CD4-positive, alpha-beta T cell treated with Interleukin-12 subunit alpha and Interleukin-12 subunit beta, for 1 hour (primary cell): ENCODE measurements around the gene BLOC1S3.

Source experiments
- DNase-seq: peaks from one replicate; pipeline ENCODE4 v3.0.0-alpha.2; 2020

The BLOC1S3 gene

GRCh38 chr19:45162608-45163143 lies 15.9 kb upstream of the BLOC1S3 start:
- no peak for DNase-seq

DNA sequence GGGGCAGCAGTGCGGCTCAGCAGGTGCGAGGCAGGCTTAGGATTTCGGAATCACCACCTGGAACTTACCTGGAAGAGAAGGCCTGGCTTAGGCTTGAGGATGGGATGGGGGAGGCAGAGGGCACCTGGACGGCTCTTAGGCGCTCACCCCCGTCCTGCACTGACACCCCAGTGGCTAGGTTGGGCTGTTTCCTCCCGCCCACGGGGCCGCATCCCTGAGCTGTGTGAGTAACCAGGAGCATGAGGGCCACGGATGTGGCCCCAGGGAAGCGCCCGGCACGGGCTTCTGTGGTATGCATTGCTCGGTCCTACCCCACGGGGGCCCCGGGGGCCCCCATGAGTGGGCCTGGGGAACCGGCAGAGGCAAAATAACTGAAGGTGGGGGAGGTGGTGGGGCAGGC lies 15.4 kb upstream of the BLOC1S3 start:
- no peak for DNase-seq

- no peak for DNase-seq
These were observed 14.7 kb upstream of the BLOC1S3 start for GRCh38 chr19:45163751-45164460.

- DNase-seq = peak; percentile 72
These were observed 13.8 kb upstream of the BLOC1S3 start for GRCh38 chr19:45164577-45165335.

DNA sequence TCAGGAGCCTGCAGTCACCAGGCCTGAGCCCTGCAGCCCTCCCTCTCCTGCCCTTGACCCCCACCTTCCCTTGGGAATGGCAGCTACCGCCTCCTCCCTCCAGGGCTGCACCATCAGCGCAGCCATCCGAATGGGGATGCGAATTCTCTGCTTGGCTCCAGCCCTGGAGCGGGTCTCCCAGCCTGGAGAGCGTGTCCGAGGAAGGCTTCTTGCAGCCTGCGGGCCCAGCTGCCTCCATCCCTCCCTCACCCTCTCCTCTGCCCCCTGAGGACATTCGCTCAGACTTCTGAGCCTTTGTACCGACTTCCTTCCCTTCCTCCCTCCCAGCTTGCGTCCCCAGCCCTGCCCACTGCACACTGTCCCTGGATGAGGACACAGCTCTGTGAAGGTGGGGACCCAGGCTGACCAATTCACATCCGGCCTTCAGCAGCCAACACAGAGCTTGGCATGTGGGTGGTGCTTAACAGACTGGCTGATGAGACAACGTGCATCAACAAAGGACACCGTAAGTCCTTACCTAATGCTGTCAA lies 11.8 kb upstream of the BLOC1S3 start:
- DNase-seq = no peak

GRCh38 chr19:45168767-45169351 lies 9.7 kb upstream of the BLOC1S3 start:
- DNase-seq = peak; percentile 27

DNA sequence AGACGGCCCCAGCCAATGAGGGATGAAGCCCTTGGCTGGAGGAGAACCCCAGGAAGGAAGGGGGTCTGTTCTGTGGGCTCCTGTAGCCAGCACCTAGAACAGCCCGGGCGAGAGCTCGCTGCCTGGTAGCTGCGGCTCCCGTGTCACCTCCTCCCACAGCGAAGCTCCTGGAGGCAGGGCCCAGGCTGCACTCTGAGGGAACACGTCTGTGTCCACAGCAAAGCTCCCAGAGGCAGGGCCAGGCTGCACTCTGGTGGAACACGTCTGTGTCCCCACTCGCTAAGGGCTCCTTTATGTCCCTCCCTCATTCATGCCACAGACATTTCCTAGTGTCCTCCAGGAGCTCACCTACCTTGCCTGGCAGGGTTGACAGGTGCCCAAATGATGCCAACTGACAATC lies 9.0 kb upstream of the BLOC1S3 start:
- DNase-seq = no peak

DNA sequence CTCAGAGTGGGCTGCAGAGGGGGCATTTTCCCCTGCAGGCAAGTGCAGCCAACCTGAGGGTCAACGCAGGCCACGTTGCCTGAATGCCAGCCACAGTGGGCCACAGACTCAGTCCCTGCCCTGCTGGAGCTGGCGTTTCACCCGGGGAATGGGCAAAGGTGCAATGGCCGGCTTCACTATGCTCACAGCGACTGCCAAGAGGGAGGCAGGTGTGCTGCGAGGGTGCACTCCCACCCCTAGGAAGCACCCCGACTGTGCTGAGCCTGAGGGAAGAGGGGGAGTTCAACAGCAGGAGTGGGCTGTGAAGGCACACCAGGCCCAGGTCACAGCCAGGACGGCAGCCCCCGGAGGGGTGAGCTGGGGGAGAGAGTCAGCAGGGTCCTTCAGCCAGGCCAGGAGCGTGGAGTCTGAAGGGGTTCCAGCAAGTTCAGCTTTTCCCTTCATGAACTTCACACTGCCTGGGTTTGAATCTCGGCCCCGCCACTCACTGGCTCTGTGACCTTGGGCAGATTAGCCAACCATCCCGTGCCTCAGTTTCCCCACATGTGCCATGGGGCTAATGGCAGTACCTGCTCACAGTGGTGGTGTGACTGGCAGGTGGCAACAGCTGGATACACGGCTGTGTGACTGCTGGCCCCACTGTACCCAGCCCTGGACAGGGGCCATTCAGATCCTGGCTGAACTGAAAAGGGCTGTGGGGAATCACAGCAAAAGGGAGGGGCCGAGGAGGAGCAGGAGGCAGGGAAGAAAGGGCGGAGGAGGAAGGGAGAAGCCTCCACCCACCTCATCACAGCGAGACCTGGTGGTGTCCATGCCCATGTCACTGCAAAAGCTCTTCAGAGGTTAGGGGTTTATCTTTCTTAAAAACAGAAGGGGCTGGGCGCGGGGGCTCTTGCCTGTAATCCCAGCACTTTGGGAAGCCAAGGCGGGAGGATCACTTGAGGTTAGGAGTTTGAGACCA lies 8.2 kb upstream of the BLOC1S3 start:
- DNase-seq = no peak

GRCh38 chr19:45171211-45171623 lies 7.4 kb upstream of the BLOC1S3 start:
- DNase-seq = peak; percentile 71

DNA sequence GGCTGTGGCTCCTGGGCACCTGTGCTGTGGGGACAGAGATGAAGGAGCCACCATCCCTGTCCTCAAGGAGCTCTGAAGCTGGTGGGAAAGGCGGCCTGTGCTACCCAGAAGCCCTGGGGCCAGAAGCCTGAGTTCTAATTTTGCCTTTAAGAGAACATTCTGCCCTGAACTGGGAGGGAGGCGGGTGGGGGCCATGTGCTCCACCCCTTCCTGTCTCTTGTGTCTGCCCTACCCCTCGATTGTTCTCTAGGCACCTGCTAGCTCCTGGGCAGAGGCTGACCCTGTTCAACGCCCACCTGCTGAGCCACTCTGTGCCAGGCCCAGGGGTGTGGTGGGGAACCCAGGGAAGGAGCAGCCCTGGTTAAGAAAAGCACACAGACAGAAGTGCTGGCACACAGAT lies 6.4 kb upstream of the BLOC1S3 start:
- peak; percentile 45 for DNase-seq

DNA sequence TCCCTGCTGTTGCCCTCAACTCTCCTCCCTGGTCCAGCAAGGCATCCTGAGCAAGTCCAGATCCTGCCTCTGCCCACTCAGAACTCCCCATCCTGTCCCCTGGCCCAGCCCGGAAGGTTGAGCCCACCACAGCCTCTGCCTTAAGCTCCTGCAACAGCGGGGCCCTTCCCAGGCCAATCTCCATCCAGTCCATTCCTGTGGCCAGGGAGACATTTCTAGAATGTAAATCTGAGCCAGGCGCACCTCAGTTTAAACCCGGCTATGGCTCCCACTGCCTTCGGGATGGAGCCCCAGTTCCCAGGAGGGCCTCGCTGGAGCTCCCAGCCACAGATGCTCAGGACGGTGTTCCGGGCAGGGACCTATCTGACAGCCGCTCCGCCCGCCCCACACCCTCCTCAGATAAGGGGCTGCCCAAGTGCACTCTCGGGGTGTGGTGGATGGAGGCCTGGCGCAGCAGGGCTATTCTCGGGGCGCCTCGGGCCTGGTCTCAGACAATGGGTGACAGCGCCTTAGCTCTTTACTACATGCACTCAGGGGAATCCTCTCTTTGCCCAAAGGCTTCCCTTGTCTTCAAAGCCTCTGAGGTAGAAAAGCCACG lies 5.9 kb upstream of the BLOC1S3 start:
- DNase-seq = no peak

GRCh38 chr19:45173816-45174215 lies 4.8 kb upstream of the BLOC1S3 start:
- DNase-seq = no peak

DNA sequence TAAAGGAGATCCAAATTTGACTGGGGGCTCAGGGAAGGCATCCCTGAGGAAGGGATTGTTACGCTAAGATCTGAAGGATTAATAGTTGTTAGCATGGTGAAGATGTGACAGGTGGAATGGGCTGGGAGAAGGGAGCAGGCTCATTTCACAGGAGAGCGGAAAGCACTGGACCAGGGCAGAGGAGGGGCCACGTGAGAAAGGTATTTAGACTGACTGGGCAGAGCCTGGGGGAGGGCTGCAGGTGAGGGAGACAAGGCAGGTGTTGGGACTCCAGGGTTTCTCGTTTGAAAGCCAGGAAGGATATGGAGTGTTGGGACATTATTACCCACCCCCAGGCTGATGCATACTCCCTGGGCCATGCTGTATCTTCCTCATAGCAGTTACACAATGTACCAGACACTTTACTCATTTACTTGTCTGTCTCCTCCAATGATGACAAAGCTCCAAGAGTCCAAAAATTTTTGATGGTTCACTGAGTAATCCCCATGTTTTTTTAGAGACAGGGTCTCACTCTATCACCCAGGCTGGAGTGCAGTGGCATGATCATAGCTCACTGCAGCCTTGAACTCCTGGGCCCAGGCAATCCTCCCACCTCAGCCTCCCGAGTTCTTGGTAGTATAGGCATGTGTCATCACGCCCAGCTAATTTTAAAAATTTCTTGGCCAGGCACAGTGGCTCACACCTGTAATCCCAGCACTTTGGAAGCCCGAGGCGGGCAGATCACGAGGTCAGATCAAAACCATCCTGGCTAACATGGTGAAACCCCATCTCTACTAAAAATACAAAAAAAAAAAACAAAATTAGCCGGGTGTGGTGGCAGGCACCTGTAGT lies 2.9 kb upstream of the BLOC1S3 start:
- no peak for DNase-seq

DNA sequence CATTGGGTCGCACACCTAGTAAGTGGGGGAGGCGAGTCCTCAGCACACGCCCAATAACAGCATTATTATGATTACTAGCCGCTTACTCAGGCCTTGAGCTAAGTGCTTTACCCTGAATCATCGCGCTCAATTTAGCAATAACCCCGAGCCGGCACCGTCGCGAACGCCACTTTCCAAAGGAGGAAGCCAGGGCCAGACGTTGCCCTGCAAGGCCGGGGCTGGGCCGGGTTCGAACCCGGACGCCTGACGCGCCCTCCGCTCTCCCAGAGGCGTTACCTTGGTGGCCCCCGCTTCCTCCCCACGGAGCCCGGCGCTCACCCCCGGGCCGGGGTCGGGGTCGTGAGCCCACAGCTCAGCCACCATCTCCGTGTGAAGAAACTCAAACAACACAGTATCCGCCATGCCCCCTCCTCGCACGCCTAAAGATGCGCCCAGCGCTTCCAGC lies 745 bp upstream of the BLOC1S3 start, which contains the start of gene TRAPPC6A:
Gene TRAPPC6A, minus strand, starts transcription at position 421 of the 445 bp plus-strand sequence. Its CDS starts 19 bp downstream, at position 402.
- DNase-seq = no peak

GRCh38 chr19:45179072-45179891 lies 698 bp downstream of the BLOC1S3 start:
- peak; percentile 33 for DNase-seq

DNA sequence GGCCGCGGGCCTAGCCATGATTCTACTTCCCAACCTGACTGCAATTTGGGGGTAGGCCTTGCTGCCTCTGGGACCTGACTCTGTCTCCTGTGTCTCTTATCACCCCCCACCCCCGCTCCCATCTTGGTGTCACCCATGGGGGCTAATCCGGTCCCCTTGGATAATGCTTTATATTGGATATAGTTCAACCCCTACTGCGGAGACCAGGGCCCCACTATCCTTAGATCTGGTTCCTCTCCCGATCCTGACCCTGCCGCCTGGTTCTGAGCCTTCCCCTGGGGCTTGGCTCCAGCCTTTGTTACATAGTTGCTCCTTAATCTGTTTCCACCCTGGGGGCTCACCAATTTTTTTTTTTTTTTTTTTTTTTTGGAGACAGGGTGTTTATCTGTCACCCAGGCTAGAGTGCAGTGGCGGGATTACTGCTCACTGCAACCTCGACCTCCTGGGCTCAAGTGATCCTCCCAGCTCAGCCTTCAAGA lies 1.3 kb downstream of the BLOC1S3 start:
- no peak for DNase-seq

GRCh38 chr19:45180936-45181335 lies 2.4 kb downstream of the BLOC1S3 start:
- DNase-seq = no peak

- no peak for DNase-seq
These were observed 4.2 kb downstream of the BLOC1S3 start for GRCh38 chr19:45182758-45183157.

DNA sequence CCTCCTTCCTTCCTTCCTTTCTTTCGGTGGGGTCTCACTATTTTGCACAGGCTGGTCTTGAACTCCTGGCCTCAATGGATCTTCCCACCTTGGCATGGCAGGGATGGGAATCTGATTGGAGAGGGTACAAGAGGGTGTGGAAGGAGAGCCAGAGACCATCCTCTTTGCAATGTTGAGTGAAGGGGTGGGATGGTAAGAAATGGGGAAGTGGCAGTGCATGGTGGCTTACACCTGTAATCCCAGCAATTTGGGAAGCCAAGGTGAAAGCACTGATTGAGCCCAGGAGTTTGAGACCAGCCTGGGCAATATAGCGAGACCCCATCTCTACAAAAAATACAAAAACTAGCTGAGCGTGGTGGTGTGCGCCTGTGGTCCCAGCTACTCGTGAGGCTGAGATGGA lies 5.5 kb downstream of the BLOC1S3 start:
- no peak for DNase-seq
